ENCODE measurements around the gene ATP8B4. TPM values are rescaled to one million over a fixed set of nuclear protein-coding genes. Genes with fewer than 3 reads are reported as not detected.

Gene ATP8B4
- total and polyA plus RNA-seq, 2 of the 8 experiments (the other 6 are each of a cell fraction or from before 2014, with no cell fraction given), result 0.17 to 0.24 TPM

DNA sequence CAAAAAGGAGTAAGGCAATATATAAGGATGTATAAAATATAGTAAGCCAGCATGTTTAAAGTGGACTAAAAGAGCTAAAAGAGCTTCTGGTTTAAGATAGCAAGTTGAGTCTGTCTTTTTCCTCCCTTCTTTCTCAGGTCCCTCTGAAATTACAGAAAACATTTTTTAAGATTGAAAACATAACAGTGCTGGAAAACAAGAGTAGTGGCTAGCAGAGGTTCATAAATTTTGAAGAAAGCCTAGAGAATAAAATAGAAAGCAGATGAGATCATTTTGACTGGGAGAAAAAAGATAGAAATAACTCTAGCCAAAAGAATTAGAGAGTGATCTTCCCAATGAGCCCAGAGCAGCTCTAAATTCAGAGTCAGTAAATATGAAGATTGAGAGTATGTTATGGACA lies 41.9 kb downstream of the ATP8B4 start (continued):
- no peak for TF ChIP-seq SAP30 (IDR thresholded peaks at IDR 0.05; ENCODE audit: insufficient read depth, insufficient replicate concordance, low read length)
- TF ChIP-seq SIX5 (IDR thresholded peaks at IDR 0.05; ENCODE audit: low read depth, low read length), result no peak
